ENCODE results near the gene COL27A1.

COL27A1 gene

GRCh38 chr9:114289106-114289505, 133.8 kb downstream of the COL27A1 start:
- no peak overlapping the region for H3K4me3 ChIP-seq (ENCODE audit: low read depth, low read length)
- TF ChIP-seq, protein P1, sequence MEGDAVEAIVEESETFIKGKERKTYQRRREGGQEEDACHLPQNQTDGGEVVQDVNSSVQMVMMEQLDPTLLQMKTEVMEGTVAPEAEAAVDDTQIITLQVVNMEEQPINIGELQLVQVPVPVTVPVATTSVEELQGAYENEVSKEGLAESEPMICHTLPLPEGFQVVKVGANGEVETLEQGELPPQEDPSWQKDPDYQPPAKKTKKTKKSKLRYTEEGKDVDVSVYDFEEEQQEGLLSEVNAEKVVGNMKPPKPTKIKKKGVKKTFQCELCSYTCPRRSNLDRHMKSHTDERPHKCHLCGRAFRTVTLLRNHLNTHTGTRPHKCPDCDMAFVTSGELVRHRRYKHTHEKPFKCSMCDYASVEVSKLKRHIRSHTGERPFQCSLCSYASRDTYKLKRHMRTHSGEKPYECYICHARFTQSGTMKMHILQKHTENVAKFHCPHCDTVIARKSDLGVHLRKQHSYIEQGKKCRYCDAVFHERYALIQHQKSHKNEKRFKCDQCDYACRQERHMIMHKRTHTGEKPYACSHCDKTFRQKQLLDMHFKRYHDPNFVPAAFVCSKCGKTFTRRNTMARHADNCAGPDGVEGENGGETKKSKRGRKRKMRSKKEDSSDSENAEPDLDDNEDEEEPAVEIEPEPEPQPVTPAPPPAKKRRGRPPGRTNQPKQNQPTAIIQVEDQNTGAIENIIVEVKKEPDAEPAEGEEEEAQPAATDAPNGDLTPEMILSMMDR (IDR thresholded peaks at IDR 0.05; ENCODE audit: low read depth, low read length), result no peak

DNA sequence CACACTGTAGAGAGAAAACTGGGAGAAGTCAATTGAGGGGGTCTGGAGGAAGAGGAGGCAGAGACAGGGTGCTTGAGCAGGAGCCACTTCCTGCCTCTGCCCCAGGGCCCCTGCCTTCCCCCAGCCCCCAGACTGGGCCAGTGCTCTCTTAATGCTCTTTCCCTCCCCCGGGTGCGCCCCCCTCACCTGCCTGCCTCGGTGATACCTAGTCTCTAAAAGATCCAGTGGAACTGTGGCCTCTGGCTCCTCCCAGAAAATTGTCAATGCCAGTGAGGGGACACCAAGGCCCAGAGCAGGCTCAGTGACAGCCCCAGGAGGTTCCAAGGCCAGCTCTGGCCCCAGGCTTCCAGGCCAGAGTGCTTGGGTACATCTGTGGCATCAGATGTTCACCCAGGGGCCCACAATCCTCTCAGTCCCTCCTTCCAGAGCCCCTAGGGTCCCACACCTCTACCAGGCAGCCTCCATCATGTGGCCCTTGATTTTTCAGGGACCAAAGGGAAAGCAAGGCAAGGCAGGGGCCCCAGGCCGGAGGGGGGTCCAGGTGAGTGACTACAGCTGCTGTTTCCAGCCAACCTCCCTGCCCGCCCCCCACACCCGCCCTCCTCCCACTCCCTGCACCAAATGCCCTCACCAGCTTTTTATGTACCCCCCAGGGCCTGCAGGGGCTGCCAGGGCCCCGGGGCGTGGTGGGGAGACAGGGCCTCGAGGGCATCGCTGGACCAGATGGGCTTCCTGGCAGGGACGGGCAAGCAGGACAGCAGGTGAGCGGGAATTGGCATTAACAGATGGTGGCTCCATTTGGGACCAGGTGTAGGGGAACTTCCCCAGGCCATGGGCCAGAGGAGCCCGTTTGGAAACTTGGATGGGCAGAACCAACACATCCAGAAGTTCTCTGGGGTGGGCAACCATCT, 134.5 kb downstream of the COL27A1 start:
- TF ChIP-seq, protein P1 (IDR thresholded peaks at IDR 0.05; ENCODE audit: low read depth, low read length), result no peak
- H3K4me3 ChIP-seq (ENCODE audit: low read depth, low read length), result no peak overlapping the region

DNA sequence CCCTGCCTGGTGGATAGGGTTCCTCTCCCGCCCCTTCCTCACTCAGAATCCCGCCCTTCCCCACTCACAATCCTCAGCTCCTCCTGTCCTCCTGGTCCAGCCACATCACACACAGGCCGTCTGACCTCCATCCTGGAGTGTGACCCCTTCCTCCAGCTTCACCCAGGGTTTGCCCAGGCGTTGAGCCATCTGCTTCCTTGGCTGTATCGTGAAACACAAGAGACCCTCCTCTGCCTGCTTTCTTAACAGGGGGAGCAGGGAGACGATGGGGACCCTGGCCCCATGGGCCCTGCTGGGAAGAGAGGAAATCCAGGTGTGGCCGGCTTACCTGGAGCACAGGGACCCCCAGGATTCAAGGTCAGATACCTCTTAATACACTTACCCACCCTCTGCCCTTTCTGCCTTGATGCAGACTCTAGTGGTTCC, 135.2 kb downstream of the COL27A1 start:
- TF ChIP-seq, protein P1 (IDR thresholded peaks at IDR 0.05; ENCODE audit: low read depth, low read length), result no peak
- H3K4me3 ChIP-seq (ENCODE audit: low read depth, low read length), result no peak overlapping the region

GRCh38 chr9:114291064-114291474, 135.7 kb downstream of the COL27A1 start:
- no peak overlapping the region for H3K4me3 ChIP-seq (ENCODE audit: low read depth, low read length)
- TF ChIP-seq, protein P1 (IDR thresholded peaks at IDR 0.05; ENCODE audit: low read depth, low read length), result peak; percentile 82

DNA sequence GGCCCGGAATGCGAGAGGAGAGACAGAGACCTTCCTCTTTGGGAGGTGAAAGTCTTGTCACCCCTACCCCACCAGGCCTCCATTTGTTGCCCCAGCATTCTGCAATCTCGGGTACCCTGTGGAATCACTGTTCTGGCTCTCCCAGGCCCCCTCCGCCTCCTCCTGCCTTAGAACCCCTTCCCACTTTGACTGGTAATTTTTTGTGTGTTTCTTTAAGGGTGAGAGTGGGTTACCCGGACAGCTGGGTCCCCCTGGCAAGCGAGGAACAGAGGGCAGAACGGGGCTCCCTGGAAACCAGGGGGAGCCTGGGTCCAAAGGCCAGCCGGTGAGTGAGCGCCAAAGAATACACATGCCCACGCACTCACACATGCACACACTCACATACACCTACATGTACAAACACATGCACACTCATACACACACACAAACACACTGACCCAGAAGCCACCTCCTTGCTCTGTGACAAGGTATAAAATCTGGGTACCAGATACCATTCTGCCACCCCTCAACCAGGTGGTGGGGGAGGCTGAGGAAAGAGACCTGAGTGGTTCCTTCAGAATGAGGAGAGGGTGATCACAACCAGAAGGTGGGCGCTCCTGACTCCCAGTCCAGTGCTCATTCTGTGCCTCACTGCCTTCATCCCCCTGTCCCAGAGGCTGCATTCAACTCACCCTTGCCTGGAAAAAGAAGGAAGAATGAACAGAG, 136.7 kb downstream of the COL27A1 start:
- TF ChIP-seq, protein P1 (IDR thresholded peaks at IDR 0.05; ENCODE audit: low read depth, low read length), result no peak
- H3K4me3 ChIP-seq (ENCODE audit: low read depth, low read length), result no peak overlapping the region

DNA sequence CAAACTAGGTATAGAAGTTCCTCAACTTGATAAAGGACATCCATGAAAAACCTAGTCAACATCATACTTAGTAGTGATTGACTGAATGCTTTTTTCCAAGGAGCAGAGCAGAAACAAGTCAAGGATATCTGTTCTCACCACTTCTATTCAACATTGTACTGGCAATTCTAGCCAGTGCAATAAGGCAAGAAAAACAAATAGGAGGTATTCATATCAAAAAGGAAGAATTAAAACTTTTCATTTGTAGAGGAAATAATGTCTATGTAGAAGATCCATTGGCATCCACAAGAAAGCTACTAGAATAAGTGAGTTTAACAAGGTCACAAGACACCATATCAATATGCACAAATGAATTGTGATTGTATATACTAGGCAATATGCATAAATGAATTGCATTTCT, 139.3 kb downstream of the COL27A1 start:
- H3K4me3 ChIP-seq (ENCODE audit: low read depth, low read length), result no peak overlapping the region
- TF ChIP-seq, protein P1 (IDR thresholded peaks at IDR 0.05; ENCODE audit: low read depth, low read length), result no peak

GRCh38 chr9:114296338-114296737, 141.0 kb downstream of the COL27A1 start:
- TF ChIP-seq, protein P1 (IDR thresholded peaks at IDR 0.05; ENCODE audit: low read depth, low read length), result no peak
- no peak overlapping the region for H3K4me3 ChIP-seq (ENCODE audit: low read depth, low read length)

Measured in WI38 (cell line).